HCT116 (cell line): Measurements from ENCODE around the gene SEC22A. TPM values are rescaled to one million over a fixed set of nuclear protein-coding genes. Genes with fewer than 3 reads are reported as not detected.

ENCODE experiments used
- ATAC-seq: fragments of 200-7000 bp; cut with Tn5 transposase; 2 replicates; pipeline ENCODE4 v1.9.1; 2020; ENCODE audit warnings: mild to moderate bottlenecking, moderate library complexity
- BruUV-seq: library from RNA; stranded (reverse); fragments of 400-500 nt; replicated peaks from 2 replicates; lab custom pipeline; 2021; lab: Mats Ljungman, UMichigan
- CTCF ChIA-PET: fragments of 300-600 bp; sonication (Branson Sonifier 250); formaldehyde crosslinking; loops from one replicate; lab custom pipeline; 2021; ENCODE audit warnings: antibody characterized with exemption; lab: Charles Lee
- POLR2A ChIA-PET: fragments of 300-600, 350-600 bp; sonication (Branson Sonifier 250); formaldehyde crosslinking; loops from one replicate; lab custom pipeline; 2021; ENCODE audit warnings: antibody characterized with exemption; lab: Charles Lee
- RAD21 ChIA-PET, 2 experiments: fragments of 300-600 bp; sonication (Branson Sonifier 250); formaldehyde crosslinking; loops; one replicate each; lab custom pipeline; 2023; ENCODE audit warnings: low total read pairs in 2 of 2; ENCODE audit not compliant: uncharacterized antibody in 2 of 2, unreplicated experiment in 2 of 2, low non-redundant PET in 1 of 2; lab: Charles Lee
- DNase-seq: peaks from one replicate; pipeline ENCODE4 v3.0.0-alpha.2; 2010; ENCODE audit warnings: low read depth, low spot score
- H2AFZ ChIP-seq: fragments of 200-600 bp; shearing (Covaris generic), sonication (generic); 2 replicates; pipeline ENCODE4 v1.6.1; 2017; ENCODE audit warnings: low read depth, mixed run types, mixed read lengths, antibody characterized with exemption, low read length; ENCODE audit not compliant: poor library complexity, severe bottlenecking
- H3K27ac ChIP-seq: 2 replicates; pipeline ENCODE4 v1.5.1; 2012; ENCODE audit warnings: low read depth, low read length
- H3K27me3 ChIP-seq: fragments of 200-600 bp; sonication (generic); 2 replicates; pipeline ENCODE4 v1.6.1; 2016; ENCODE audit warnings: mixed run types, low read length, mixed read lengths; ENCODE audit not compliant: insufficient read depth
- H3K36me3 ChIP-seq, 2 experiments: fragments of 200-500 bp in 1 of 2; fragments of 200-600 bp in 1 of 2; sonication (Bioruptor generic) in 1 of 2; sonication (generic) in 1 of 2; 2 replicates each; pipeline versions ENCODE4 v1.5.1 to v1.6.1; 2014 to 2016; ENCODE audit warnings: low read length in 2 of 2, inconsistent platforms in 1 of 2, mixed read lengths in 1 of 2, mixed run types in 1 of 2; ENCODE audit not compliant: insufficient read depth in 2 of 2, control insufficient read depth in 1 of 2
- H3K4me1 ChIP-seq, 2 experiments: fragments of 200-600 bp in 1 of 2; sonication (generic) in 1 of 2; 2 replicates each; pipeline versions ENCODE4 v1.5.1 to v1.6.1; 2012 to 2017; ENCODE audit warnings: low read length in 2 of 2, inconsistent platforms in 1 of 2, mild to moderate bottlenecking in 1 of 2, mixed read lengths in 1 of 2, mixed run types in 1 of 2, moderate library complexity in 1 of 2; ENCODE audit not compliant: insufficient read depth in 2 of 2, control insufficient read depth in 1 of 2
- H3K4me2 ChIP-seq: fragments of 200-600 bp; sonication (generic); 2 replicates; pipeline ENCODE4 v1.6.1; 2017; ENCODE audit warnings: mixed run types, low read length, mixed read lengths
- H3K4me3 ChIP-seq, 2 experiments: fragments of 200-600 bp in 1 of 2; sonication (generic) in 1 of 2; replicated peaks in 1 of 2; 2 replicates each; pipeline ENCODE4 v1.5.1; 2011 to 2016; ENCODE audit warnings: low read length in 2 of 2, control low read depth in 1 of 2, low read depth in 1 of 2, mild to moderate bottlenecking in 1 of 2, mixed read lengths in 1 of 2, mixed run types in 1 of 2
- H3K79me2 ChIP-seq: fragments of 200-600 bp; sonication (generic); 2 replicates; pipeline ENCODE4 v1.6.1; 2017; ENCODE audit warnings: mild to moderate bottlenecking, mixed run types, low read length, moderate library complexity, mixed read lengths; ENCODE audit not compliant: insufficient read depth
- H3K9ac ChIP-seq: fragments of 200-600 bp; sonication (generic); 2 replicates; pipeline ENCODE4 v1.6.1; 2016; ENCODE audit warnings: low read length, mixed read lengths
- H3K9me2 ChIP-seq: fragments of 200-600 bp; sonication (generic), shearing (Covaris generic); 2 replicates; pipeline ENCODE4 v1.6.1; 2017; ENCODE audit warnings: mixed run types, mild to moderate bottlenecking, moderate library complexity; ENCODE audit not compliant: insufficient read depth
- H3K9me3 ChIP-seq, 2 experiments: fragments of 200-500 bp in 1 of 2; fragments of 200-600 bp in 1 of 2; sonication (Bioruptor generic) in 1 of 2; sonication (generic) in 1 of 2; 2 replicates each; pipeline ENCODE4 v1.6.1; 2014 to 2017; ENCODE audit warnings: low read length in 2 of 2, mixed read lengths in 2 of 2, inconsistent platforms in 1 of 2, low read depth in 1 of 2, mild to moderate bottlenecking in 1 of 2, mixed run types in 1 of 2, moderate library complexity in 1 of 2; ENCODE audit not compliant: control insufficient read depth in 1 of 2, insufficient read depth in 1 of 2
- H4K20me1 ChIP-seq: fragments of 200-600 bp; sonication (generic), shearing (Covaris generic); 2 replicates; pipeline ENCODE4 v1.6.1; 2017; ENCODE audit warnings: mixed run types, mild to moderate bottlenecking, moderate library complexity; ENCODE audit not compliant: insufficient read depth
- CBX3 ChIP-seq: IDR thresholded peaks from 2 replicates; pipeline ENCODE4 v1.6.1; 2012; ENCODE audit warnings: low read depth
- CTCF ChIP-seq, 3 experiments: fragments of 200-600 bp in 1 of 3; sonication (generic) in 1 of 3; IDR thresholded peaks in 2 of 3; conservative IDR thresholded peaks in 1 of 3; 2 replicates each; pipeline ENCODE4 v1.5.1; 2012 to 2017; ENCODE audit warnings: low read depth in 2 of 3, low read length in 2 of 3, antibody characterized with exemption in 1 of 3, borderline replicate concordance in 1 of 3, control low read depth in 1 of 3, mild to moderate bottlenecking in 1 of 3, mixed read lengths in 1 of 3, mixed run types in 1 of 3, moderate library complexity in 1 of 3; ENCODE audit not compliant: insufficient read depth in 1 of 3
- EGR1 ChIP-seq: IDR thresholded peaks from 2 replicates; pipeline ENCODE4 v1.6.1; 2012; ENCODE audit warnings: low read depth
- EZH2 ChIP-seq: fragments of 200-600 bp; sonication (generic); IDR thresholded peaks from 2 replicates; pipeline ENCODE4 v1.6.1; 2017; ENCODE audit warnings: antibody characterized with exemption, mixed run types
- EZH2phosphoT487 ChIP-seq: fragments of 200-600 bp; IDR thresholded peaks from 2 replicates; pipeline ENCODE4 v1.6.1; 2018; ENCODE audit warnings: antibody characterized with exemption, borderline replicate concordance
- FOSL1 ChIP-seq: IDR thresholded peaks from 2 replicates; pipeline ENCODE4 v1.6.1; 2012; ENCODE audit warnings: low read depth
- JUND ChIP-seq: IDR thresholded peaks from 2 replicates; pipeline ENCODE4 v1.6.1; 2012
- MAX ChIP-seq: IDR thresholded peaks from 2 replicates; pipeline ENCODE4 v1.6.1; 2012
- POLR2A ChIP-seq: IDR thresholded peaks from 2 replicates; pipeline ENCODE4 v1.7.0; 2011; ENCODE audit warnings: borderline replicate concordance; ENCODE audit not compliant: insufficient read depth, insufficient read length; ENCODE audit errors: extremely low read depth
- RAD21 ChIP-seq: IDR thresholded peaks from 2 replicates; pipeline ENCODE4 v1.6.1; 2012; ENCODE audit warnings: low read depth, mild to moderate bottlenecking
- REST ChIP-seq: IDR thresholded peaks from 2 replicates; pipeline ENCODE4 v1.6.1; 2012; ENCODE audit warnings: low read depth
- SIN3A ChIP-seq: IDR thresholded peaks from 2 replicates; pipeline ENCODE4 v1.6.1; 2012; ENCODE audit warnings: low read depth
- SRF ChIP-seq: IDR thresholded peaks from 2 replicates; pipeline ENCODE4 v1.6.1; 2012; ENCODE audit warnings: low read depth
- YY1 ChIP-seq: IDR thresholded peaks from 2 replicates; pipeline ENCODE4 v1.6.1; 2011; ENCODE audit warnings: low read length, low read depth, moderate library complexity, mild to moderate bottlenecking; ENCODE audit not compliant: insufficient replicate concordance; ENCODE audit errors: extremely low read depth
- ZBTB33 ChIP-seq: IDR thresholded peaks from 2 replicates; pipeline ENCODE4 v1.6.1; 2011; ENCODE audit warnings: mild to moderate bottlenecking, low read length, moderate library complexity; ENCODE audit not compliant: insufficient replicate concordance; ENCODE audit errors: extremely low read depth
- ZFX ChIP-seq: fragments of 450-650 bp; IDR thresholded peaks from 2 replicates; pipeline ENCODE4 v1.6.1; 2017
- ZNF274 ChIP-seq: fragments of 200-500 bp; sonication (Bioruptor generic); IDR thresholded peaks from 2 replicates; pipeline ENCODE4 v1.6.1; 2014; ENCODE audit warnings: mild to moderate bottlenecking, low read depth, low read length, inconsistent platforms
- intact Hi-C: fragments of 100-400 bp; cut with micrococcal nuclease; formaldehyde crosslinking; loops from 2 replicates; pipeline ENCODE4 v1.10.0; 2022
- total RNA-seq: library from RNA; stranded (reverse); gene quantifications from one replicate; pipeline ENCODE4 v1.2.1, GENCODE V29; 2021; ENCODE audit not compliant: unreplicated experiment

SEC22A gene
- total RNA-seq, 1 experiment from 2014 or later, result 10.6 TPM

DNA sequence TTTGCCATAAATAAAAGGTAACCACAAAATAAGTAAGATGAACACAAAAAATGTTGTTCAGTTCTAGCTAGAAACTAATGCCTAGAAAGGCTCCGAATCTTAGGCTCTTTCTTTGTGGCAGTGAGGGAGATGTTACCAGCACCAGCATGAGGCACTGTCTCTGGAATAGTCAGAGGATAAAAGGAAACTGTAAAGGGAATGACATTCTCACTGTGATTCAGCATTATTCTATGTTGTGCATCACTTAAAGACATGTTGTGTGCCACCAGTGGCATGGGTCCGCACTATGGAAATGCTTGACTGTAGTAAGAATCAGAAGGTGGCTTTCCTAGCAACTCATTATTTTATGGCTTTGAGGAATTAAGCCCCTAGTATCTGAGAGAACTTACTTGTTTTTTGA is 70.8 kb downstream of the SEC22A start:
- Histone ChIP-seq H3K9me2 (no peaks in the 10 kb centered on the region), H3K79me2 (no peaks in the 10 kb centered on the region), H3K4me1 (no peaks in the 10 kb centered on the region), H3K27ac (no peak overlapping the region), H3K9ac (no peak overlapping the region), H4K20me1 (no peaks in the 10 kb centered on the region), H3K4me3 (no peak overlapping the region), H2AFZ (no peak overlapping the region), H3K4me2 (no peak overlapping the region), H3K36me3 (no peaks in the 10 kb centered on the region), H3K9me3 (no peaks in the 10 kb centered on the region), H3K27me3 (no peaks in the 10 kb centered on the region)
- ATAC-seq (no peak), DNase-seq (no peak)
- RAD21 ChIA-PET, result no interaction called here
- CTCF ChIA-PET, result no interaction called here
- intact Hi-C loops, result no loop called here
- BruUV-seq, result no TSS peak
- TF ChIP-seq SIN3A, result no peak
- no peak for TF ChIP-seq JUND
- TF ChIP-seq CTCF (IDR thresholded peaks at IDR 0.05 in 2 of 3, conservative IDR thresholded peaks at IDR 0.05 in 1 of 3; ENCODE audit: borderline replicate concordance in 1 of 3, insufficient read depth in 1 of 3, low read depth in 2 of 3, low read length in 2 of 3), result no peak
- TF ChIP-seq EGR1, result no peak
- TF ChIP-seq EZH2phosphoT487, result no peak
- no peak for TF ChIP-seq RAD21
- TF ChIP-seq ZNF274, result no peak
- no peak for TF ChIP-seq YY1
- TF ChIP-seq MAX, result no peak
- TF ChIP-seq ZFX, result no peak
- TF ChIP-seq EZH2, result no peak
- no peak for TF ChIP-seq SRF
- TF ChIP-seq CBX3, result no peak
- TF ChIP-seq REST, result no peak
- no peak for TF ChIP-seq POLR2A
- no peak for TF ChIP-seq ZBTB33
- TF ChIP-seq FOSL1, result no peak
- POLR2A ChIA-PET, result no interaction called here
